ENCODE measurements around the gene MRPS27. TPM values are rescaled to one million over a fixed set of nuclear protein-coding genes. Genes with fewer than 3 reads are reported as not detected.
"Not testable (repeated sequence)": the region's sequence is repeated elsewhere in the genome, so short reads cannot be mapped to it uniquely, and the experiment has no call there.

MRPS27 gene
- total RNA-seq, 1 donor from 2014 or later = 56.0 TPM

- Mint-ChIP-seq H3K9me3 (no peaks in the 10 kb centered on the region), H3K36me3 (peaks cover 25% of the 10 kb centered on the region), H3K27ac (peak overlapping the region; percentile 71), H3K27me3 (ENCODE audit: low read depth) (no peaks in the 10 kb centered on the region), H3K4me1 (peaks cover 34% of the 10 kb centered on the region), H3K4me3 (no peak overlapping the region)
- no peak for DNase-seq (ENCODE audit: low spot score in 2 of 2, unreplicated experiment in 2 of 2)
- TF ChIP-seq CTCF (IDR thresholded peaks at IDR 0.05; ENCODE audit: unreplicated experiment) = no peak
Measured at GRCh38 chr5:72302171-72302570, 17.9 kb downstream of the MRPS27 start.

GRCh38 chr5:72301557-72301956 is 18.5 kb downstream of the MRPS27 start:
- no peaks in the 10 kb centered on the region for H3K9me3 Mint-ChIP-seq
- no peaks in the 10 kb centered on the region for H3K27me3 Mint-ChIP-seq (ENCODE audit: low read depth)
- no peak for DNase-seq (ENCODE audit: low spot score in 2 of 2, unreplicated experiment in 2 of 2)
- no peak for TF ChIP-seq CTCF (IDR thresholded peaks at IDR 0.05; ENCODE audit: unreplicated experiment)
- peaks cover 25% of the 10 kb centered on the region for H3K36me3 Mint-ChIP-seq
- peak overlapping the region; percentile 37 for H3K27ac Mint-ChIP-seq
- peaks cover 34% of the 10 kb centered on the region for H3K4me1 Mint-ChIP-seq
- no peak overlapping the region for H3K4me3 Mint-ChIP-seq

- Mint-ChIP-seq H3K27ac (no peak overlapping the region), H3K4me3 (no peak overlapping the region)
Measured at GRCh38 chr5:72300590-72301339, 19.3 kb downstream of the MRPS27 start.

GRCh38 chr5:72298711-72299110 is 21.3 kb downstream of the MRPS27 start:
- Mint-ChIP-seq H3K4me1 (peaks cover 25% of the 10 kb centered on the region), H3K9me3 (no peaks in the 10 kb centered on the region), H3K27me3 (ENCODE audit: low read depth) (no peaks in the 10 kb centered on the region), H3K27ac (no peak overlapping the region), H3K4me3 (no peak overlapping the region), H3K36me3 (peaks cover 37% of the 10 kb centered on the region)
- no peak for DNase-seq (ENCODE audit: low spot score in 2 of 2, unreplicated experiment in 2 of 2)
- no peak for TF ChIP-seq CTCF (IDR thresholded peaks at IDR 0.05; ENCODE audit: unreplicated experiment)

More at GRCh38 chr5:72300590-72301339, 19.3 kb downstream of the MRPS27 start:
- peaks cover 28% of the 10 kb centered on the region for H3K4me1 Mint-ChIP-seq
- no peaks in the 10 kb centered on the region for H3K27me3 Mint-ChIP-seq (ENCODE audit: low read depth)
- H3K36me3 Mint-ChIP-seq = peaks cover 30% of the 10 kb centered on the region
- peak; percentile 31 for TF ChIP-seq CTCF (IDR thresholded peaks at IDR 0.05; ENCODE audit: unreplicated experiment)
- no peak for DNase-seq (ENCODE audit: low spot score in 2 of 2, unreplicated experiment in 2 of 2)
- no peaks in the 10 kb centered on the region for H3K9me3 Mint-ChIP-seq

- not testable (repeated sequence) for DNase-seq (ENCODE audit: low spot score in 2 of 2, unreplicated experiment in 2 of 2)
Measured at GRCh38 chr5:72298136-72298535, 21.9 kb downstream of the MRPS27 start.

GRCh38 chr5:72296256-72296655 is 23.8 kb downstream of the MRPS27 start:
- Mint-ChIP-seq H3K4me1 (peaks cover 16% of the 10 kb centered on the region), H3K27me3 (ENCODE audit: low read depth) (no peaks in the 10 kb centered on the region), H3K36me3 (peaks cover 36% of the 10 kb centered on the region), H3K27ac (no peak overlapping the region), H3K4me3 (no peak overlapping the region), H3K9me3 (no peaks in the 10 kb centered on the region)
- no peak for DNase-seq (ENCODE audit: low spot score in 2 of 2, unreplicated experiment in 2 of 2)
- TF ChIP-seq CTCF (IDR thresholded peaks at IDR 0.05; ENCODE audit: unreplicated experiment) = no peak

More at GRCh38 chr5:72298136-72298535, 21.9 kb downstream of the MRPS27 start:
- H3K27ac Mint-ChIP-seq; H3K9me3 Mint-ChIP-seq; H3K4me3 Mint-ChIP-seq; H3K27me3 Mint-ChIP-seq (ENCODE audit: low read depth): not testable (repeated sequence)
- H3K36me3 Mint-ChIP-seq = peaks cover 36% of the 10 kb centered on the region
- H3K4me1 Mint-ChIP-seq = peaks cover 27% of the 10 kb centered on the region
